ENCODE data around the gene KCNK4. TPM values are rescaled to one million over a fixed set of nuclear protein-coding genes. Genes with fewer than 3 reads are reported as not detected.

Gene KCNK4
- total and polyA plus RNA-seq, 2 of the 13 experiments (the other 11 are each of a cell fraction or from before 2014, with no cell fraction given): not detected

DNA sequence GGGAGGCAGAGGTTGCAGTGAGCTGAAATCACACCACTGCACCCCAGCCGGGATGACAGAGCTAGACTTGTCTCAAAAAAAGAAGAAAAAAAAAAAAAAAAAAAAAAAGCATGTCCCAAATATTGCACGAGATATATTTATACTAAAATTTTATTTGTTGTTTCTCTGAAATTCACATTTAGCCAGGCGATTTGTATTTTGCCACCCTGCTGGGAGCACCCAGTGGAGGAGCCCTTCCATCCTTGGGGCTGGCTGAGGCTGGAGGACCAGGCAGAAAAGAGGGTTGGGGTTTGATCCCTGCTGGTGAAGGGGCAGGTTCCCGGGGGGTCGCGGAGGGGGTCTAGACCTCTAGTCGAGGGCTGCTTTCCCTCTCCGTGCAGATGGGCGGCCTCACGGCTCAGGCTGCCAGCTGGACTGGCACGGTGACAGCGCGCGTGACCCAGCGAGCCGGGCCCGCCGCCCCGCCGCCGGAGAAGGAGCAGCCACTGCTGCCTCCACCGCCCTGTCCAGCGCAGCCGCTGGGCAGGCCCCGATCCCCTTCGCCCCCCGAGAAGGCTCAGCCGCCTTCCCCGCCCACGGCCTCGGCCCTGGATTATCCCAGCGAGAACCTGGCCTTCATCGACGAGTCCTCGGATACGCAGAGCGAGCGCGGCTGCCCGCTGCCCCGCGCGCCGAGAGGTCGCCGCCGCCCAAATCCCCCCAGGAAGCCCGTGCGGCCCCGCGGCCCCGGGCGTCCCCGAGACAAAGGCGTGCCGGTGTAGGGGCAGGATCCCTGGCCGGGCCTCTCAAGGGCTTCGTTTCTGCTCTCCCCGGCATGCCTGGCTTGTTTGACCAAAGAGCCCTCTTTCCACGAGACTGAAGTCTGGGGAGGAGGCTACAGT, 8.1 kb downstream of the KCNK4 start (continued):
- TF ChIP-seq BCL6 (CRISPR knock-in tag; IDR thresholded peaks at IDR 0.05) (0 out of 2 replicates have a peak, but pooled peaks have one; percentile 17), ZNF644 (CRISPR knock-in tag; IDR thresholded peaks at IDR 0.05; ENCODE audit: low read depth) (no peak), HNRNPLL (IDR thresholded peaks at IDR 0.05; ENCODE audit: low read depth, low read length, poor library complexity, severe bottlenecking) (peak; percentile 15), IRF2 (CRISPR knock-in tag; IDR thresholded peaks at IDR 0.05) (no peak), TCF7 (IDR thresholded peaks at IDR 0.05; ENCODE audit: low read depth) (no peak), REXO4 (CRISPR knock-in tag; IDR thresholded peaks at IDR 0.05; ENCODE audit: borderline replicate concordance) (no peak), ZNF619 (CRISPR knock-in tag; IDR thresholded peaks at IDR 0.05) (no peak), ZFP62 (CRISPR knock-in tag; IDR thresholded peaks at IDR 0.05) (no peak), ZNF777 (CRISPR knock-in tag; IDR thresholded peaks at IDR 0.05) (peak; percentile 51; the same call in 1 of the 2 replicates), MAFG (CRISPR knock-in tag; IDR thresholded peaks at IDR 0.05) (no peak), KDM5A (IDR thresholded peaks at IDR 0.05; ENCODE audit: borderline replicate concordance, low read length) (no peak), MTF2 (CRISPR knock-in tag; IDR thresholded peaks at IDR 0.05; ENCODE audit: borderline replicate concordance) (0 out of 2 replicates have a peak, but pooled peaks have one; percentile 42), ZNF333 (CRISPR knock-in tag; IDR thresholded peaks at IDR 0.05; ENCODE audit: borderline replicate concordance) (no peak)
- TF ChIP-seq, protein P1, sequence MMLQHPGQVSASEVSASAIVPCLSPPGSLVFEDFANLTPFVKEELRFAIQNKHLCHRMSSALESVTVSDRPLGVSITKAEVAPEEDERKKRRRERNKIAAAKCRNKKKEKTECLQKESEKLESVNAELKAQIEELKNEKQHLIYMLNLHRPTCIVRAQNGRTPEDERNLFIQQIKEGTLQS (CRISPR knock-in tag; IDR thresholded peaks at IDR 0.05): no peak
- TF ChIP-seq, protein P2, sequence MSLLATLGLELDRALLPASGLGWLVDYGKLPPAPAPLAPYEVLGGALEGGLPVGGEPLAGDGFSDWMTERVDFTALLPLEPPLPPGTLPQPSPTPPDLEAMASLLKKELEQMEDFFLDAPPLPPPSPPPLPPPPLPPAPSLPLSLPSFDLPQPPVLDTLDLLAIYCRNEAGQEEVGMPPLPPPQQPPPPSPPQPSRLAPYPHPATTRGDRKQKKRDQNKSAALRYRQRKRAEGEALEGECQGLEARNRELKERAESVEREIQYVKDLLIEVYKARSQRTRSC (CRISPR knock-in tag; IDR thresholded peaks at IDR 0.05; ENCODE audit: low read depth): no peak
- TF ChIP-seq, protein P3, sequence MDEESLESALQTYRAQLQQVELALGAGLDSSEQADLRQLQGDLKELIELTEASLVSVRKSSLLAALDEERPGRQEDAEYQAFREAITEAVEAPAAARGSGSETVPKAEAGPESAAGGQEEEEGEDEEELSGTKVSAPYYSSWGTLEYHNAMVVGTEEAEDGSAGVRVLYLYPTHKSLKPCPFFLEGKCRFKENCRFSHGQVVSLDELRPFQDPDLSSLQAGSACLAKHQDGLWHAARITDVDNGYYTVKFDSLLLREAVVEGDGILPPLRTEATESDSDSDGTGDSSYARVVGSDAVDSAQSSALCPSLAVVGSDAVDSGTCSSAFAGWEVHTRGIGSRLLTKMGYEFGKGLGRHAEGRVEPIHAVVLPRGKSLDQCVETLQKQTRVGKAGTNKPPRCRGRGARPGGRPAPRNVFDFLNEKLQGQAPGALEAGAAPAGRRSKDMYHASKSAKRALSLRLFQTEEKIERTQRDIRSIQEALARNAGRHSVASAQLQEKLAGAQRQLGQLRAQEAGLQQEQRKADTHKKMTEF (CRISPR knock-in tag; IDR thresholded peaks at IDR 0.05): no peak

Measured in HepG2 (cell line).